Endothelial cell of umbilical vein (primary cell): ENCODE data around the gene THEM4. TPM values are rescaled to one million over a fixed set of nuclear protein-coding genes. Genes with fewer than 3 reads are reported as not detected.

Experiments
- BruUV-seq: library from RNA; stranded (reverse); fragments of 400-500 nt; replicated peaks from 2 replicates; lab custom pipeline; 2021; lab: Mats Ljungman, UMichigan
- CTCF ChIA-PET: fragments of 300-600, 350-600 bp; sonication (Branson Sonifier 250); formaldehyde crosslinking; loops from one replicate; lab custom pipeline; 2021; ENCODE audit warnings: antibody characterized with exemption, inconsistent platforms; lab: Charles Lee
- POLR2A ChIA-PET: fragments of 300-600, 350-600 bp; sonication (Branson Sonifier 250); formaldehyde crosslinking; loops from one replicate; lab custom pipeline; 2021; ENCODE audit warnings: antibody characterized with exemption, inconsistent platforms; lab: Charles Lee
- DNase-seq: peaks from one replicate; pipeline ENCODE4 v3.0.0-alpha.2; 2011; ENCODE audit warnings: low read depth, low spot score
- FAIRE-seq: peaks from 2 replicates; lab custom pipeline; 2011; peaks lifted over from hg19 to GRCh38; lab: Jason Lieb, UNC
- H2AFZ ChIP-seq: 2 replicates; pipeline ENCODE4 v1.6.0; 2012; ENCODE audit warnings: low read depth, low read length, control low read depth, inconsistent platforms
- H3K27ac ChIP-seq: 2 replicates; pipeline ENCODE4 v1.5.1; 2011; ENCODE audit warnings: low read depth, mild to moderate bottlenecking, control low read depth, low read length, moderate library complexity; ENCODE audit not compliant: insufficient read depth
- H3K27me3 ChIP-seq, 2 experiments: 2 replicates each; pipeline versions ENCODE4 v1.6.0 to v1.6.1; 2011; ENCODE audit warnings: low read length in 2 of 2, mixed read lengths in 1 of 2; ENCODE audit not compliant: control insufficient read depth in 2 of 2, insufficient read depth in 2 of 2
- H3K36me3 ChIP-seq, 2 experiments: 2 replicates in 1 of 2; 3 replicates in 1 of 2; pipeline ENCODE4 v1.5.1; 2011; ENCODE audit warnings: low read length in 2 of 2, mild to moderate bottlenecking in 1 of 2, moderate library complexity in 1 of 2; ENCODE audit not compliant: control insufficient read depth in 2 of 2, insufficient read depth in 2 of 2; ENCODE audit errors: extremely low read depth in 1 of 2
- H3K4me1 ChIP-seq: 3 replicates; pipeline ENCODE4 v1.5.1; 2011; ENCODE audit warnings: mild to moderate bottlenecking, low read length; ENCODE audit not compliant: control insufficient read depth, insufficient read depth; ENCODE audit errors: extremely low read depth
- H3K4me2 ChIP-seq: 2 replicates; pipeline ENCODE4 v1.6.1; 2011; ENCODE audit warnings: low read length, control low read depth, mixed read lengths; ENCODE audit not compliant: insufficient read depth
- H3K4me3 ChIP-seq, 3 experiments: fragments of 200-600 bp in 1 of 3; sonication (generic), shearing (Covaris generic) in 1 of 3; replicated peaks in 1 of 3; 2 replicates each; pipeline ENCODE4 v1.5.1; 2011 to 2016; ENCODE audit warnings: control low read depth in 3 of 3, low read length in 3 of 3, mild to moderate bottlenecking in 2 of 3, inconsistent platforms in 1 of 3, low read depth in 1 of 3, moderate library complexity in 1 of 3; ENCODE audit not compliant: insufficient read depth in 1 of 3
- H3K79me2 ChIP-seq: 2 replicates; pipeline ENCODE4 v1.6.0; 2012; ENCODE audit warnings: low read length, inconsistent platforms; ENCODE audit not compliant: control insufficient read depth, insufficient read depth
- H3K9ac ChIP-seq: replicated peaks from 2 replicates; pipeline ENCODE3; 2011; ENCODE audit warnings: low read length, control low read depth; ENCODE audit not compliant: insufficient read depth; ENCODE audit errors: extremely low read depth
- H3K9me1 ChIP-seq: replicated peaks from 3 replicates; pipeline ENCODE4 v1.6.0; 2011; ENCODE audit warnings: mild to moderate bottlenecking, low read length; ENCODE audit not compliant: control insufficient read depth, insufficient read depth; ENCODE audit errors: extremely low read depth
- H3K9me3 ChIP-seq: replicated peaks from 2 replicates; pipeline ENCODE4 v1.5.1; 2012; ENCODE audit warnings: low read length, inconsistent platforms; ENCODE audit not compliant: control insufficient read depth, insufficient read depth
- H4K20me1 ChIP-seq: replicated peaks from 2 replicates; pipeline ENCODE3; 2011; ENCODE audit warnings: mild to moderate bottlenecking, low read length; ENCODE audit not compliant: control insufficient read depth, insufficient read depth; ENCODE audit errors: extremely low read depth
- CTCF ChIP-seq, 2 donors: IDR thresholded peaks; 1 replicate in 1 of 2; 2 replicates in 1 of 2; pipeline ENCODE4 v1.5.1; 2011; ENCODE audit warnings: low read length in 2 of 2, mild to moderate bottlenecking in 2 of 2, moderate library complexity in 2 of 2, control low read depth in 1 of 2, inconsistent platforms in 1 of 2, low read depth in 1 of 2; ENCODE audit not compliant: insufficient read depth in 1 of 2; ENCODE audit errors: extremely low read depth in 1 of 2
- EZH2 ChIP-seq: IDR thresholded peaks from 2 replicates; pipeline ENCODE4 v1.6.1; 2012; ENCODE audit warnings: borderline replicate concordance, low read depth, mild to moderate bottlenecking, moderate library complexity, low read length, inconsistent platforms; ENCODE audit not compliant: severe bottlenecking
- FOS ChIP-seq: IDR thresholded peaks from 2 replicates; pipeline ENCODE4 v1.6.1; 2011; ENCODE audit warnings: mild to moderate bottlenecking, low read length, moderate library complexity, borderline replicate concordance; ENCODE audit not compliant: insufficient read depth
- GATA2 ChIP-seq: IDR thresholded peaks from 2 replicates; pipeline ENCODE4 v1.7.0; 2011; ENCODE audit warnings: low read depth, mild to moderate bottlenecking, moderate library complexity, mixed read lengths, low read length; ENCODE audit not compliant: insufficient read length, insufficient read depth
- JUN ChIP-seq: IDR thresholded peaks from 2 replicates; pipeline ENCODE4 v1.6.1; 2011; ENCODE audit warnings: borderline replicate concordance, low read depth; ENCODE audit not compliant: insufficient read length, insufficient read depth
- MYC ChIP-seq: IDR thresholded peaks from one replicate; pipeline ENCODE4 v1.6.1; 2011; ENCODE audit warnings: mild to moderate bottlenecking, low read depth, low read length
- POLR2A ChIP-seq: IDR thresholded peaks from 2 replicates; pipeline ENCODE4 v1.6.1; 2012; ENCODE audit warnings: low read depth, mild to moderate bottlenecking, control low read depth, low read length
- POLR2AphosphoS5 ChIP-seq: IDR thresholded peaks from 2 replicates; pipeline ENCODE4 v1.6.1; 2012; ENCODE audit warnings: low read depth, mild to moderate bottlenecking, control low read depth, low read length, moderate library complexity; ENCODE audit not compliant: insufficient read depth
- dilution Hi-C: fragments of 300-500 bp; cut with MboI; formaldehyde crosslinking; loops from one replicate; pipeline ENCODE4 v1.15.0; 2019; ENCODE audit warnings: low sequenced_read_pairs; ENCODE audit not compliant: extremely low pct_ligation_motif_present
- intact Hi-C: fragments of 100-400 bp; cut with micrococcal nuclease; formaldehyde crosslinking; loops from one replicate; pipeline ENCODE4 v1.10.0; 2022
- polyA plus RNA-seq, 4 experiments: library from polyadenylated mRNA; depleted of rRNA in 3 of 4; stranded (reverse) in 3 of 4; unstranded in 1 of 4; fragments of >200 nt; gene quantifications; 2 replicates each; pipeline versions ENCODE4 v1.2.1 to v1.2.3, GENCODE V29; 2011 to 2012; ENCODE audit warnings: missing spikeins in 1 of 4
- total RNA-seq: library from RNA; stranded (reverse); gene quantifications from 2 replicates; pipeline ENCODE4 v1.2.3, GENCODE V29; 2021
- TF ChIP-seq, protein P1 (sequence below): IDR thresholded peaks from 2 replicates; pipeline ENCODE4 v1.6.1; 2011; ENCODE audit not compliant: insufficient read depth, insufficient read length

Gene THEM4
- total and polyA plus RNA-seq, 2 donors (not counting 3 experiments of a cell fraction or from before 2014, with no cell fraction given), result 22.3 to 24.9 TPM

GRCh38 chr1:151881479-151881878, 27.8 kb downstream of the THEM4 start:
- BruUV-seq, result no TSS peak
- no peaks in the 10 kb centered on the region for H3K9me1 ChIP-seq
- TF ChIP-seq, protein P1, sequence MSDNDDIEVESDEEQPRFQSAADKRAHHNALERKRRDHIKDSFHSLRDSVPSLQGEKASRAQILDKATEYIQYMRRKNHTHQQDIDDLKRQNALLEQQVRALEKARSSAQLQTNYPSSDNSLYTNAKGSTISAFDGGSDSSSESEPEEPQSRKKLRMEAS, result no peak
- TF ChIP-seq POLR2A (no peak), EZH2 (no peak), CTCF (IDR thresholded peaks at IDR 0.05; ENCODE audit: extremely low read depth in 1 of 2, insufficient read depth in 1 of 2, low read depth in 1 of 2, low read length in 2 of 2) (no peak), FOS (no peak), JUN (no peak), POLR2AphosphoS5 (no peak), MYC (no peak), GATA2 (no peak)
- intact Hi-C loops, result no loop called here
- H3K4me3 ChIP-seq, result no peak overlapping the region
- ChIA-PET CTCF (interaction anchor here (1.0 to 2.3 kb wide), 14 partner anchors 9 to 188 kb away, joined by 3 to 18 read pairs (median 4); no protein-coding TSS in a partner anchor), POLR2A (interaction anchor here (1.0 kb wide), 1 partner anchor 10 kb away, joined by 4 read pairs; no protein-coding TSS in a partner anchor)
- H3K36me3 ChIP-seq, result no peaks in the 10 kb centered on the region
- H3K79me2 ChIP-seq, result no peaks in the 10 kb centered on the region
- H3K9ac ChIP-seq, result no peak overlapping the region
- no peaks in the 10 kb centered on the region for H4K20me1 ChIP-seq
- no peak overlapping the region for H2AFZ ChIP-seq
- no peaks in the 10 kb centered on the region for H3K27me3 ChIP-seq
- no peaks in the 10 kb centered on the region for H3K9me3 ChIP-seq
- DNase-seq (peak; percentile 35), FAIRE-seq (no peak)
- dilution Hi-C loops, result no loop called here
- H3K4me2 ChIP-seq, result no peak overlapping the region
- no peak overlapping the region for H3K27ac ChIP-seq
- H3K4me1 ChIP-seq, result peaks cover 1% of the 10 kb centered on the region
